Esophagus (tissue), 2 donors: ENCODE data around the gene U2AF1L4. TPM values are rescaled to one million over a fixed set of nuclear protein-coding genes. Genes with fewer than 3 reads are reported as not detected.

Experiments used
- H3K27ac ChIP-seq, 2 donors: one replicate each; pipeline ENCODE4 v1.5.1; 2013; ENCODE audit warnings: low read depth in 2 of 2, mild to moderate bottlenecking in 2 of 2, inconsistent platforms in 1 of 2, low read length in 1 of 2, moderate library complexity in 1 of 2
- H3K27me3 ChIP-seq, 2 donors: one replicate each; pipeline ENCODE4 v1.6.1; 2013; ENCODE audit warnings: low read length in 2 of 2, control low read depth in 1 of 2, mild to moderate bottlenecking in 1 of 2; ENCODE audit not compliant: insufficient read depth in 2 of 2, control insufficient read depth in 1 of 2
- H3K36me3 ChIP-seq, 2 donors: one replicate each; pipeline ENCODE4 v1.6.1; 2013; ENCODE audit warnings: low read length in 1 of 2; ENCODE audit not compliant: control insufficient read depth in 2 of 2, insufficient read depth in 2 of 2
- H3K4me1 ChIP-seq, 2 donors: one replicate each; pipeline ENCODE4 v1.6.1; 2013; ENCODE audit warnings: low read length in 1 of 2; ENCODE audit not compliant: control insufficient read depth in 2 of 2, insufficient read depth in 2 of 2
- H3K4me3 ChIP-seq, 2 donors: one replicate each; pipeline ENCODE4 v1.5.1; 2013; ENCODE audit warnings: low read length in 2 of 2, mild to moderate bottlenecking in 2 of 2, low read depth in 1 of 2, moderate library complexity in 1 of 2
- H3K9me3 ChIP-seq, 2 donors: one replicate each; pipeline ENCODE4 v1.6.1; 2013; ENCODE audit warnings: mild to moderate bottlenecking in 2 of 2, low read depth in 1 of 2, low read length in 1 of 2, moderate library complexity in 1 of 2; ENCODE audit not compliant: control insufficient read depth in 2 of 2, insufficient read depth in 1 of 2
- WGBS, 2 donors: extraction: QIAGEN DNeasy Blood & Tissue Kit; methylation state at CpG; one replicate each; pipeline ENCODE4 v1.1.7; 2013; 5-methylcytosine and 5-hydroxymethylcytosine counted together
- polyA plus RNA-seq, 2 donors: library from polyadenylated mRNA; stranded (reverse); fragments of 200-250 nt; gene quantifications; one replicate each; pipeline ENCODE4 v1.2.3, GENCODE V29; 2013
- donor health status: healthy with polysubstance abuse.
- donor health status: Bipolar disorder and iron deficiency.

The U2AF1L4 gene
- polyA plus RNA-seq, 2 donors = 17.4 to 43.4 TPM

GRCh38 chr19:35788205-35788960 lies 43.2 kb upstream of the U2AF1L4 start:
- WGBS, 2 donors = 78 to 84% methylated on average over 12 of the region's 12 CpGs

GRCh38 chr19:35787227-35787799 lies 42.1 kb upstream of the U2AF1L4 start:
- H3K27me3 ChIP-seq = no peaks in the 10 kb centered on the region
- H3K4me3 ChIP-seq = no peak overlapping the region
- no peaks in the 10 kb centered on the region for H3K9me3 ChIP-seq
- H3K27ac ChIP-seq = no peak overlapping the region
- WGBS, 2 donors = 88 to 93% methylated on average over 13 to 15 of the region's 15 CpGs
- peaks cover 0 to 5% of the 10 kb centered on the region in 2 donors for H3K36me3 ChIP-seq
- H3K4me1 ChIP-seq = peaks cover 0 to 2% of the 10 kb centered on the region in 2 donors

More at GRCh38 chr19:35788205-35788960, 43.2 kb upstream of the U2AF1L4 start:
- H3K9me3 ChIP-seq = no peaks in the 10 kb centered on the region
- H3K4me3 ChIP-seq = no peak overlapping the region
- H3K27me3 ChIP-seq = no peaks in the 10 kb centered on the region
- peaks cover 0 to 2% of the 10 kb centered on the region in 2 donors for H3K4me1 ChIP-seq
- H3K27ac ChIP-seq = no peak overlapping the region
- H3K36me3 ChIP-seq = peaks cover 0 to 2% of the 10 kb centered on the region in 2 donors

- 85 to 91% methylated on average over 29 to 31 of the region's 31 CpGs for WGBS, 2 donors
- H3K36me3 ChIP-seq = peaks cover 0 to 8% of the 10 kb centered on the region in 2 donors
- H3K27me3 ChIP-seq = no peaks in the 10 kb centered on the region
- H3K4me1 ChIP-seq = peaks cover 0 to 2% of the 10 kb centered on the region in 2 donors
- H3K9me3 ChIP-seq = no peaks in the 10 kb centered on the region
- no peak overlapping the region for H3K27ac ChIP-seq
- no peak overlapping the region for H3K4me3 ChIP-seq
Observed at GRCh38 chr19:35786299-35787160, 41.3 kb upstream of the U2AF1L4 start.

- no peak overlapping the region for H3K27ac ChIP-seq
- whole genome bisulfite sequencing, 2 donors = 90 to 92% methylated on average over 10 of the region's 10 CpGs
- H3K4me1 ChIP-seq = peaks cover 0 to 2% of the 10 kb centered on the region in 2 donors
- H3K36me3 ChIP-seq = peaks cover 0 to 16% of the 10 kb centered on the region in 2 donors
- no peak overlapping the region for H3K4me3 ChIP-seq
- no peaks in the 10 kb centered on the region for H3K9me3 ChIP-seq
- no peaks in the 10 kb centered on the region for H3K27me3 ChIP-seq
Observed at GRCh38 chr19:35785339-35785627, 40.1 kb upstream of the U2AF1L4 start.

- Histone ChIP-seq H3K9me3 (no peaks in the 10 kb centered on the region), H3K4me1 (peaks cover 0 to 2% of the 10 kb centered on the region in 2 donors), H3K36me3 (peaks cover 0 to 20% of the 10 kb centered on the region in 2 donors), H3K27ac (no peak overlapping the region), H3K4me3 (no peak overlapping the region), H3K27me3 (no peaks in the 10 kb centered on the region)
- WGBS, 2 donors = 82 to 87% methylated on average over 28 to 45 of the region's 45 CpGs
Observed at GRCh38 chr19:35784503-35785338, 39.5 kb upstream of the U2AF1L4 start.

- Histone ChIP-seq H3K4me1 (peaks cover 0 to 2% of the 10 kb centered on the region in 2 donors), H3K27me3 (no peaks in the 10 kb centered on the region), H3K36me3 (peaks cover 0 to 20% of the 10 kb centered on the region in 2 donors), H3K9me3 (no peaks in the 10 kb centered on the region), H3K4me3 (no peak overlapping the region), H3K27ac (no peak overlapping the region)
- WGBS, 2 donors = 86 to 87% methylated on average over 26 to 28 of the region's 28 CpGs
Observed at GRCh38 chr19:35783469-35784434, 38.5 kb upstream of the U2AF1L4 start.

GRCh38 chr19:35782589-35782988 lies 37.4 kb upstream of the U2AF1L4 start:
- Histone ChIP-seq H3K9me3 (no peaks in the 10 kb centered on the region), H3K4me1 (peaks cover 0 to 2% of the 10 kb centered on the region in 2 donors), H3K36me3 (peaks cover 0 to 20% of the 10 kb centered on the region in 2 donors), H3K27ac (no peak overlapping the region), H3K4me3 (no peak overlapping the region), H3K27me3 (no peaks in the 10 kb centered on the region)
- 95% methylated on average over 12 of the region's 12 CpGs for WGBS, 2 donors

- peaks cover 0 to 18% of the 10 kb centered on the region in 2 donors for H3K36me3 ChIP-seq
- WGBS, 2 donors = 82 to 91% methylated on average over 9 of the region's 9 CpGs
Observed at GRCh38 chr19:35781650-35782049, 36.4 kb upstream of the U2AF1L4 start.

More at GRCh38 chr19:35781650-35782049, 36.4 kb upstream of the U2AF1L4 start:
- H3K27ac ChIP-seq = no peak overlapping the region
- no peaks in the 10 kb centered on the region for H3K9me3 ChIP-seq
- peaks cover 0 to 2% of the 10 kb centered on the region in 2 donors for H3K4me1 ChIP-seq
- no peak overlapping the region for H3K4me3 ChIP-seq
- H3K27me3 ChIP-seq = no peaks in the 10 kb centered on the region
